Panc1 (cell line): ENCODE measurements around the gene CNKSR3.

Experiments
- CTCF ChIP-seq: fragments of 450-650 bp; IDR thresholded peaks from 2 replicates; pipeline ENCODE4 v1.5.1; 2017; ENCODE audit warnings: mild to moderate bottlenecking
- POLR2AphosphoS5 ChIP-seq: IDR thresholded peaks from 2 replicates; pipeline ENCODE4 v1.6.1; 2012; ENCODE audit warnings: mild to moderate bottlenecking, low read depth, low read length, moderate library complexity

DNA sequence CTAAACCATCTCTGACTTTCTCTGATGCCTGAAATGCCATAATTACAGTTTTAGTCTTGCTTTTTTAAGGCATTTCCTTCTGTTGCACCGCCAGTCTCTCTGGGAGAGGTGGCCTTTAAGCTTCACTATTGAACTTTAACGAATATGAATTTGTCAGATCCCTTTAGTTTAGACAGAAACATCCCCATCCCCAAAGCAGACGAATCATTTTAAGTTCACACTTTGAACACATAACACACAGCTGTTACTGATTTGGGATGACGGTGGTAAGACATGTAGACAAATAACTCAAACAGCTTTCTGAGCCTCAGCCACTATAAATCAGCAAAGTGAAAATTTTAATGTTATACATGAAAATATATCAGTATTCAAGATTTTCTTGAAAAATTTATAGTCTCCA is 146.7 kb downstream of the CNKSR3 start:
- TF ChIP-seq POLR2AphosphoS5 (no peak), CTCF (no peak)
